Breast epithelium (tissue), 3 donors: ENCODE measurements around the gene VSTM2B.

Experiments
- CTCF ChIP-seq, 3 donors: fragments of 450-650 bp; IDR thresholded peaks; one replicate each; pipeline ENCODE4 v1.5.1; 2016 to 2017; ENCODE audit warnings: antibody characterized with exemption in 3 of 3, mild to moderate bottlenecking in 3 of 3, moderate library complexity in 3 of 3
- POLR2A ChIP-seq: fragments of 450-650 bp; IDR thresholded peaks from one replicate; pipeline ENCODE4 v1.6.1; 2016; ENCODE audit warnings: antibody characterized with exemption, mild to moderate bottlenecking, moderate library complexity
- POLR2AphosphoS5 ChIP-seq, 3 donors: sonication (generic); formaldehyde crosslinking; IDR thresholded peaks; one replicate each; pipeline ENCODE4 v1.6.1; 2017; ENCODE audit warnings: antibody characterized with exemption in 3 of 3

- no peak for TF ChIP-seq CTCF (IDR thresholded peaks at IDR 0.05)
- TF ChIP-seq POLR2A: no peak
- no peak for TF ChIP-seq POLR2AphosphoS5 (IDR thresholded peaks at IDR 0.05)
These were observed 33.0 kb upstream of the VSTM2B start for GRCh38 chr19:29492769-29493168.
